Ovary (tissue), 9 donors: ENCODE data around the gene VCL. TPM values are rescaled to one million over a fixed set of nuclear protein-coding genes. Genes with fewer than 3 reads are reported as not detected.

Source experiments
- DNase-seq, 5 donors: peaks; one replicate each; pipeline ENCODE4 v3.0.0-alpha.2; 2019 to 2020
- H3K27ac ChIP-seq, 2 donors: fragments of 200-600 bp; one replicate each; pipeline versions ENCODE4 v1.5.1 to v1.8.0; 2019 to 2022
- H3K27me3 ChIP-seq: fragments of 200-600 bp; one replicate; pipeline ENCODE4 v1.8.0; 2022
- H3K36me3 ChIP-seq: fragments of 200-600 bp; sonication (generic); one replicate; pipeline ENCODE4 v1.5.1; 2019
- H3K4me1 ChIP-seq: one replicate; pipeline ENCODE4 v1.8.1; 2013; ENCODE audit warnings: mild to moderate bottlenecking, moderate library complexity; ENCODE audit not compliant: insufficient read depth
- H3K4me3 ChIP-seq: fragments of 200-600 bp; sonication (generic); one replicate; pipeline ENCODE4 v1.5.1; 2017
- H3K9me3 ChIP-seq, 2 donors: fragments of 200-600 bp in 1 of 2; sonication (generic) in 1 of 2; one replicate each; pipeline versions ENCODE4 v1.5.1 to v1.8.1; 2013 to 2019; ENCODE audit warnings: mild to moderate bottlenecking in 1 of 2, moderate library complexity in 1 of 2
- EP300 ChIP-seq: sonication (generic); formaldehyde crosslinking; IDR thresholded peaks from one replicate; pipeline ENCODE4 v1.6.1; 2017; ENCODE audit warnings: antibody characterized with exemption
- POLR2A ChIP-seq: fragments of 450-650 bp; IDR thresholded peaks from one replicate; pipeline ENCODE4 v1.6.1; 2017; ENCODE audit warnings: antibody characterized with exemption, mild to moderate bottlenecking, moderate library complexity
- WGBS, 3 donors: extraction: QIAGEN DNeasy Blood & Tissue Kit in 1 of 3; methylation state at CpG; one replicate each; pipeline versions ENCODE4 v1.1.5 to v1.1.7; 2013 to 2017; 5-methylcytosine and 5-hydroxymethylcytosine counted together
- intact Hi-C, 4 donors: fragments of 100-400 bp; cut with DNase I; formaldehyde crosslinking; loops; one replicate each; pipeline versions ENCODE4 v1.11.0 to v1.15.1; 2022 to 2023
- polyA plus RNA-seq, 2 donors: library from polyadenylated mRNA; stranded (reverse); fragments of 200-250 nt in 1 of 2; fragments of 350-450 nt in 1 of 2; fragmentation: Illumina TruSeq in 1 of 2; extraction: RNeasy Lipid Tissue Mini Kit (QIAGEN cat#74804) in 1 of 2; gene quantifications; one replicate each; pipeline ENCODE4 v1.2.3, GENCODE V29; 2013 to 2014
- total RNA-seq, 7 donors: library from RNA; depleted of rRNA in 2 of 7; stranded (reverse); fragments of >200 nt in 2 of 7; fragmentation: NEBNext Ultra II Directional in 3 of 7; extraction: Animal tissue kit (Norgen Biotek cat#: 25700) in 3 of 7; gene quantifications; one replicate each; pipeline versions ENCODE4 v1.1.0 to v1.2.4, GENCODE V29; 2016 to 2023
- TF ChIP-seq, protein P1 (sequence below), 3 donors: fragments of 450-650 bp in 2 of 3; fragments of 200-600 bp in 1 of 3; IDR thresholded peaks; one replicate each; pipeline versions ENCODE4 v1.5.1 to v1.8.0; 2016 to 2022; ENCODE audit warnings: antibody characterized with exemption in 3 of 3, mild to moderate bottlenecking in 1 of 3
- donor health status: DM: no; HTN: no; CAD: no; lungs with moderate emphysema.
- donor health status: DM: no; HTN: no; CAD: no.
- donor health status: Bipolar disorder and iron deficiency.
- donor health status: DM: yes; HTN: yes; CAD: no.
- donor health status: DM: no; HTN: no; CAD: no.
- donor health status: DM: yes; HTN: yes; CAD: no.

The VCL gene
- total and polyA plus RNA-seq, 9 donors: 43.3 to 189 (median 114) TPM

DNA sequence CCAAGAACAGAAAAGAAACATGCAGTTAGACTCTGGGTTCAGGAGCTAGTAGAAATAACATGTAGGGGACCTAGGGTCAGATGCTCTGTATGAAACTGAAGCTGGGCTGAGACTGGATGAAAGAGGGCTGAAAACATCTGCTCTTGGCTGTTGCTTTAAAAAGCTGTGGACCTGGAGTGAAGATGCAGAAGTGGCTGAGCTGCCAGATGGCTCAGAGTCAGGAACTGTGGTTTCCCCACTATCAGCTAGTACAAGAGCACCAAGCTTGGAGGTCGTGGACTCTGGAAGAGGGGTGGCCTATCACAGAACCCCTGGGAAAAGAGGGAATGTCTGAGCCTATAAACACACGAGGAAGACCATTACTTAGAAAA, 159.0 kb downstream of the VCL start:
- Histone ChIP-seq H3K9me3 (no peaks in the 10 kb centered on the region), H3K4me3 (no peak overlapping the region), H3K27ac (no peak overlapping the region), H3K36me3 (no peaks in the 10 kb centered on the region), H3K27me3 (no peaks in the 10 kb centered on the region), H3K4me1 (no peaks in the 10 kb centered on the region)
- TF ChIP-seq, protein P1, sequence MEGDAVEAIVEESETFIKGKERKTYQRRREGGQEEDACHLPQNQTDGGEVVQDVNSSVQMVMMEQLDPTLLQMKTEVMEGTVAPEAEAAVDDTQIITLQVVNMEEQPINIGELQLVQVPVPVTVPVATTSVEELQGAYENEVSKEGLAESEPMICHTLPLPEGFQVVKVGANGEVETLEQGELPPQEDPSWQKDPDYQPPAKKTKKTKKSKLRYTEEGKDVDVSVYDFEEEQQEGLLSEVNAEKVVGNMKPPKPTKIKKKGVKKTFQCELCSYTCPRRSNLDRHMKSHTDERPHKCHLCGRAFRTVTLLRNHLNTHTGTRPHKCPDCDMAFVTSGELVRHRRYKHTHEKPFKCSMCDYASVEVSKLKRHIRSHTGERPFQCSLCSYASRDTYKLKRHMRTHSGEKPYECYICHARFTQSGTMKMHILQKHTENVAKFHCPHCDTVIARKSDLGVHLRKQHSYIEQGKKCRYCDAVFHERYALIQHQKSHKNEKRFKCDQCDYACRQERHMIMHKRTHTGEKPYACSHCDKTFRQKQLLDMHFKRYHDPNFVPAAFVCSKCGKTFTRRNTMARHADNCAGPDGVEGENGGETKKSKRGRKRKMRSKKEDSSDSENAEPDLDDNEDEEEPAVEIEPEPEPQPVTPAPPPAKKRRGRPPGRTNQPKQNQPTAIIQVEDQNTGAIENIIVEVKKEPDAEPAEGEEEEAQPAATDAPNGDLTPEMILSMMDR (IDR thresholded peaks at IDR 0.05): no peak
- TF ChIP-seq EP300: no peak
- DNase-seq: peak; percentile 46 to 74 (median 48)
- intact Hi-C loops: no loop called here
- 8 to 17% (median 10%) methylated on average over 2 of the region's 2 CpGs for WGBS, 3 donors

DNA sequence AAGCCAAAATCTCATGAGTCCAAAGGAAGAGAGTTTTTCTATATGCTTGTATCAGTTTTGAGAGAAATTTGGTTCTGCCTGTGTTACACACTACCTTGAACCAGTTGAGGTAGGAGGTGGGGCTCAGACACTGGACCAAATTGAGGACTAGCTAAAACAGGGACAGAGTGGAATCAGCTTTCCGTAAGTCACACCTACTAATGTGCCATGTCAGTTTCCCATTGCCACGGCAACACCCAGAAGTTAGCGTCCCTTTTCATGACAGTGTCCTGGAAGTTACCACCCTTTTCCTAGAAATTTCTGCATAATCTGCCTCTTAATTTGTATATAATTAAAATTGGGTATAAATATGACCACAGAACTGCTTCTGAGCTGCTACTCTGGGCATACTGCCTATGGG, 162.1 kb downstream of the VCL start:
- intact Hi-C loops: no loop called here
- WGBS, 3 donors: 96 to 98% (median 98%) methylated on average over 3 of the region's 3 CpGs
- TF ChIP-seq, protein P1 (IDR thresholded peaks at IDR 0.05): no peak
- Histone ChIP-seq H3K27me3 (no peaks in the 10 kb centered on the region), H3K4me1 (no peaks in the 10 kb centered on the region), H3K4me3 (no peak overlapping the region), H3K27ac (no peak overlapping the region), H3K36me3 (no peaks in the 10 kb centered on the region), H3K9me3 (no peaks in the 10 kb centered on the region)
- no peak for DNase-seq

DNA sequence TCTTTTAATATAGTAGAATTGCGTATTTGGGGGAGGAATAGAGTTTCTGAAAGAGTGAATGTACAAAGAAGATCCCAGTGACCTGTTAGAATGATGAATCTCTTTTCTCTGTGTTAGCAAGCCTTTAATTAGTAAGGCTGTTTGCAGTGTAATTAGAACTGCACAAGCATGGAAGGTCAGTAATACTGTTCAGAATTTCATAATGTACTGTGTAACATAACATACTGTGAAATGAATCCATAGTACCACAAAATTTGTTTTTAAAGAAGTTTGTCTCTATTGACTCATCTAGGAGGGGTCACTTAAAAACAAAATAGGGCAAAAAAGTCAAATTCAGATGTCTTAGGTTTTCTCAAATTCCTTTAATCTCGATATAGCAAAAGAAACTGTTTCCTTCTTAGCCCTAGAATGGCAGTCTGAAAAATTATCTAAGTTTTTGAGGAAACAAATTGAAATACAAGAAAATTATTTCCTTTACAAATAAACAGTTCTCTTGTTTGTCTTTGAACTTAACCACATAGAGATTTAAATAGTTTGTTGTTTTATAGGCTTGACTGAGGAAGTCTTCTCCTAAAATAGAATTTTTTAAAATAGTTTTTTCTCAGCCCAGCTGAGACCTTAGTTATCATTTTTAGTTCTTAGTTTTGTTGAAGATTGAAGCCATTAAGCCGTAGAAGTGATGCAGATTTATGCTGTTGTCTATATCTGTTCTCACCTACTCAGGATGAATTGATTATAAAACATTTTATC, 165.6 kb downstream of the VCL start:
- WGBS, 3 donors: 28 to 50% (median 38%) methylated on average over 3 of the region's 3 CpGs
- Histone ChIP-seq H3K27ac (no peak overlapping the region), H3K27me3 (no peaks in the 10 kb centered on the region), H3K4me1 (no peaks in the 10 kb centered on the region), H3K9me3 (no peaks in the 10 kb centered on the region), H3K36me3 (no peaks in the 10 kb centered on the region), H3K4me3 (no peak overlapping the region)
- intact Hi-C loops: no loop called here
- TF ChIP-seq, protein P1 (IDR thresholded peaks at IDR 0.05): no peak
- TF ChIP-seq EP300 (no peak), POLR2A (no peak)
- no peak for DNase-seq

DNA sequence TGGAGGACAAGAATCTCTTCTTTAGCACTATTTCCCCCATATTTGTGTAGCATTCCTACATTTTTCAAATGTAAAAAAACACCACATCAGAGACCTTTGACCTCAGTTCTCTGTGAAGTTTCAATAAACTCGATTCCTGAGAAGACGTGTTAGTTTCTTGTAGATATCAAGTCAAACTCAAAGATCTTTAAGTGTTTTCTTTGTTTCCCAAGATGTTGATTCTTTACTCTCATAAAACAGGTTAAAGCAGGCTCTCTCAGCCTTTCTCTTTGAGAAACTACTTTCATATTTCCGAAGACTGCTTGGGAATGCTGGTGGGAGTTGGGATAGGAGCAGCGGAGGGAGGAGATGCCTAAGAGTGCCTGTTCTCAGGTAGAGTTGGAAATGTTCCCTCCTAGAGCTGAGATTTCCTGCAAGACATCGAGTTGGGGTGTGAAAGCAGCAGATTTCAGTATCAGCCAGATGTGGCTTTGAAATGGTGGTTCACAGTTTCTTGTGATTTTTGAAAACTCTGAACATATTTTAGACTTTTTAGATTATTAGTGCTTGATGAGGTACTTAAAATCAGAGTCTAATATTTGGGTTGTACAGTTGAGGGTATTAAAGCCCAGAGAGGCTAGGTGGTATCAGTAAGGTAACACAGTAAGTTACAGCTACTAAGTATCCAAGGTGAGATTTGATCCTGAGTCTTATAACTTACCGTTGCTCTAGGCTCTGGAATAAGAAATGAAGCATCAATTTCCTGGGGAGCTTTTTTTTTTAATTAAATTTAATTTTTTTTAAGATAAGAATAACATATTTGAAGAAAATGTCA, 167.0 kb downstream of the VCL start:
- no peak for DNase-seq
- Histone ChIP-seq H3K27ac (no peak overlapping the region), H3K36me3 (no peaks in the 10 kb centered on the region), H3K9me3 (no peaks in the 10 kb centered on the region), H3K4me1 (no peaks in the 10 kb centered on the region), H3K4me3 (no peak overlapping the region), H3K27me3 (no peaks in the 10 kb centered on the region)
- WGBS, 3 donors: 45 to 63% (median 60%) methylated on average over 6 of the region's 6 CpGs
- intact Hi-C loops: no loop called here
- no peak for TF ChIP-seq POLR2A
- no peak for TF ChIP-seq EP300
- TF ChIP-seq, protein P1 (IDR thresholded peaks at IDR 0.05): no peak
